CD4-positive, alpha-beta memory T cell (primary cell): Measurements from ENCODE around the gene IPO13. TPM values are rescaled to one million over a fixed set of nuclear protein-coding genes. Genes with fewer than 3 reads are reported as not detected.
A peak's percentile ranks its signal among the peaks of the same experiment; 100 is the strongest.

Experiments
- CTCF ChIA-PET: fragments of 350-600 bp; sonication (Branson Sonifier 250); formaldehyde crosslinking; loops from one replicate; lab custom pipeline; 2021; ENCODE audit warnings: inconsistent platforms; ENCODE audit not compliant: partially characterized antibody; lab: Charles Lee
- POLR2A ChIA-PET: fragments of 350-600 bp; sonication (Branson Sonifier 250); formaldehyde crosslinking; loops from one replicate; lab custom pipeline; 2021; ENCODE audit not compliant: partially characterized antibody; lab: Charles Lee
- DNase-seq, 5 donors: peaks; one replicate each; pipeline versions ENCODE4 v3.0.0 to v3.0.0-alpha.2; 2020 to 2022; ENCODE audit warnings: mixed read lengths in 1 of 5
- H3K27ac ChIP-seq: one replicate; pipeline ENCODE4 v1.7.0; 2013; ENCODE audit warnings: low read depth, low read length
- H3K27me3 ChIP-seq: 2 replicates; pipeline ENCODE4 v1.7.0; 2013; ENCODE audit warnings: mild to moderate bottlenecking, low read length, moderate library complexity; ENCODE audit not compliant: insufficient read depth
- H3K36me3 ChIP-seq: 2 replicates; pipeline ENCODE4 v1.7.0; 2013; ENCODE audit warnings: mild to moderate bottlenecking, low read length, moderate library complexity; ENCODE audit not compliant: insufficient read depth
- H3K4me1 ChIP-seq: 2 replicates; pipeline ENCODE4 v1.7.0; 2013; ENCODE audit warnings: mild to moderate bottlenecking, low read length, moderate library complexity; ENCODE audit not compliant: insufficient read depth
- H3K4me3 ChIP-seq, 2 donors: one replicate each; pipeline ENCODE4 v1.7.0; 2013; ENCODE audit warnings: low read length in 2 of 2, mild to moderate bottlenecking in 1 of 2
- H3K9me3 ChIP-seq, 2 donors: one replicate each; pipeline ENCODE4 v1.7.0; 2013; ENCODE audit warnings: low read length in 2 of 2, control low read depth in 1 of 2; ENCODE audit not compliant: control insufficient read depth in 1 of 2
- H3K27ac Mint-ChIP-seq, 7 donors: one replicate each; pipeline ENCODE4 v1.8.0; 2020 to 2021; ENCODE audit warnings: mixed read lengths in 7 of 7, mild to moderate bottlenecking in 6 of 7, inconsistent platforms in 3 of 7, moderate library complexity in 3 of 7
- H3K27me3 Mint-ChIP-seq, 2 donors: one replicate each; pipeline ENCODE4 v1.8.0; 2020 to 2021; ENCODE audit warnings: mixed read lengths in 2 of 2
- H3K36me3 Mint-ChIP-seq, 2 donors: one replicate each; pipeline ENCODE4 v1.8.0; 2020 to 2021; ENCODE audit warnings: mixed read lengths in 2 of 2, inconsistent platforms in 1 of 2, mild to moderate bottlenecking in 1 of 2
- H3K4me1 Mint-ChIP-seq, 4 donors: one replicate each; pipeline ENCODE4 v1.8.0; 2020 to 2021; ENCODE audit warnings: mixed read lengths in 4 of 4, mild to moderate bottlenecking in 1 of 4
- H3K4me3 Mint-ChIP-seq, 8 donors: one replicate each; pipeline ENCODE4 v1.8.0; 2020 to 2021; ENCODE audit warnings: mixed read lengths in 8 of 8, mild to moderate bottlenecking in 7 of 8, moderate library complexity in 6 of 8, inconsistent platforms in 3 of 8
- H3K9me3 Mint-ChIP-seq, 8 donors: one replicate each; pipeline ENCODE4 v1.8.0; 2020 to 2021; ENCODE audit warnings: mixed read lengths in 8 of 8, mild to moderate bottlenecking in 5 of 8, inconsistent platforms in 3 of 8, moderate library complexity in 1 of 8
- intact Hi-C: fragments of 100-400 bp; cut with micrococcal nuclease; formaldehyde crosslinking; loops from one replicate; pipeline ENCODE4 v1.15.1; 2023
- polyA plus RNA-seq, 2 donors: library from polyadenylated mRNA; unstranded; fragments of 300-500 nt; fragmentation: Illumina TruSeq; gene quantifications; one replicate each; pipeline ENCODE4 v1.2.3, GENCODE V29; 2021
- total RNA-seq, 2 experiments: library from RNA; stranded (reverse); gene quantifications; one replicate each; pipeline ENCODE4 v1.2.3, GENCODE V29; 2021

Gene IPO13
- total and polyA plus RNA-seq, 4 experiments from 2014 or later = 7.5 to 20.0 (median 17.7) TPM

- no peaks in the 10 kb centered on the region for H3K9me3 Mint-ChIP-seq
- H3K27me3 Mint-ChIP-seq = no peaks in the 10 kb centered on the region
- ChIA-PET POLR2A (no interaction called here), CTCF (no interaction called here)
- peaks cover 15% of the 10 kb centered on the region for H3K4me1 ChIP-seq
- H3K27ac ChIP-seq = no peak overlapping the region
- intact Hi-C loops = no loop called here
- peaks cover 11 to 12% of the 10 kb centered on the region in 2 donors for H3K36me3 Mint-ChIP-seq
- H3K36me3 ChIP-seq = no peaks in the 10 kb centered on the region
- H3K4me3 Mint-ChIP-seq = no peak overlapping the region
- H3K27ac Mint-ChIP-seq = peak overlapping the region in 1 of 7 donors; percentile 55
- H3K27me3 ChIP-seq = no peaks in the 10 kb centered on the region
- H3K4me3 ChIP-seq = no peak overlapping the region
- no peak for DNase-seq
- H3K9me3 ChIP-seq = no peaks in the 10 kb centered on the region
- peaks cover 19 to 54% (median 29%) of the 10 kb centered on the region in 4 donors for H3K4me1 Mint-ChIP-seq
Measured at GRCh38 chr1:43951021-43951985, 4.6 kb downstream of the IPO13 start.

- H3K4me1 Mint-ChIP-seq = peaks cover 15 to 39% (median 22%) of the 10 kb centered on the region in 4 donors
- H3K27ac ChIP-seq = no peak overlapping the region
- H3K9me3 ChIP-seq = no peaks in the 10 kb centered on the region
- intact Hi-C loops = no loop called here
- no peak overlapping the region for H3K4me3 ChIP-seq
- H3K27ac Mint-ChIP-seq = no peak overlapping the region
- no peaks in the 10 kb centered on the region for H3K36me3 ChIP-seq
- H3K27me3 ChIP-seq = no peaks in the 10 kb centered on the region
- H3K27me3 Mint-ChIP-seq = no peaks in the 10 kb centered on the region
- ChIA-PET CTCF (interaction anchor here (1.0 to 4.1 kb wide), 3 partner anchors 19 to 84 kb away, joined by 3 to 17 read pairs (median 4); partner anchors contain the start of gene ARTN), POLR2A (interaction anchor here (1.3 kb wide), 1 partner anchor 17 kb away, joined by 5 read pairs; the partner anchor contains the start of gene DPH2)
- DNase-seq = no peak
- peaks cover 18 to 20% of the 10 kb centered on the region in 2 donors for H3K36me3 Mint-ChIP-seq
- H3K9me3 Mint-ChIP-seq = no peaks in the 10 kb centered on the region
- H3K4me3 Mint-ChIP-seq = no peak overlapping the region
- H3K4me1 ChIP-seq = peaks cover 8% of the 10 kb centered on the region
Measured at GRCh38 chr1:43952731-43953346, 6.1 kb downstream of the IPO13 start.

- Histone ChIP-seq H3K4me1 (peaks cover 2% of the 10 kb centered on the region), H3K27me3 (no peaks in the 10 kb centered on the region), H3K27ac (no peak overlapping the region), H3K36me3 (no peaks in the 10 kb centered on the region), H3K9me3 (no peaks in the 10 kb centered on the region), H3K4me3 (no peak overlapping the region)
- no peaks in the 10 kb centered on the region for H3K9me3 Mint-ChIP-seq
- H3K27me3 Mint-ChIP-seq = no peaks in the 10 kb centered on the region
- H3K4me1 Mint-ChIP-seq = peaks cover 12 to 34% (median 18%) of the 10 kb centered on the region in 4 donors
- H3K27ac Mint-ChIP-seq = no peak overlapping the region
- intact Hi-C loops = no loop called here
- ChIA-PET CTCF (interaction anchor here (1.0 to 4.1 kb wide), 4 partner anchors 19 to 83 kb away, joined by 3 to 17 read pairs (median 8); partner anchors contain the start of gene ARTN), POLR2A (interaction anchor here (1.3 kb wide), 1 partner anchor 16 kb away, joined by 5 read pairs; the partner anchor contains the start of gene DPH2)
- DNase-seq = no peak
- H3K36me3 Mint-ChIP-seq = peaks cover 23 to 25% of the 10 kb centered on the region in 2 donors
- no peak overlapping the region for H3K4me3 Mint-ChIP-seq
Measured at GRCh38 chr1:43953361-43953760, 6.6 kb downstream of the IPO13 start.

GRCh38 chr1:43954036-43954435 lies 7.3 kb downstream of the IPO13 start:
- Mint-ChIP-seq H3K27me3 (no peaks in the 10 kb centered on the region), H3K4me3 (no peak overlapping the region), H3K9me3 (no peaks in the 10 kb centered on the region), H3K4me1 (peaks cover 9 to 27% (median 14%) of the 10 kb centered on the region in 4 donors), H3K27ac (no peak overlapping the region), H3K36me3 (peaks cover 29 to 32% of the 10 kb centered on the region in 2 donors)
- ChIA-PET CTCF (interaction anchor here (1.0 to 4.1 kb wide), 3 partner anchors 20 to 51 kb away, joined by 4 to 17 read pairs (median 11); partner anchors contain the start of gene ARTN), POLR2A (interaction anchor here (1.3 kb wide), 1 partner anchor 16 kb away, joined by 5 read pairs; the partner anchor contains the start of gene DPH2)
- no peaks in the 10 kb centered on the region for H3K27me3 ChIP-seq
- no peak overlapping the region for H3K4me3 ChIP-seq
- intact Hi-C loops = no loop called here
- H3K9me3 ChIP-seq = no peaks in the 10 kb centered on the region
- H3K27ac ChIP-seq = no peak overlapping the region
- H3K36me3 ChIP-seq = no peaks in the 10 kb centered on the region
- H3K4me1 ChIP-seq = no peaks in the 10 kb centered on the region
- no peak for DNase-seq

GRCh38 chr1:43956234-43956633 lies 9.5 kb downstream of the IPO13 start:
- Histone ChIP-seq H3K4me3 (no peak overlapping the region), H3K27ac (no peak overlapping the region), H3K4me1 (no peaks in the 10 kb centered on the region), H3K9me3 (no peaks in the 10 kb centered on the region), H3K36me3 (no peaks in the 10 kb centered on the region), H3K27me3 (no peaks in the 10 kb centered on the region)
- ChIA-PET CTCF (interaction anchor here (0.9 to 4.1 kb wide), 3 partner anchors 22 to 92 kb away, joined by 3 to 17 read pairs (median 11); partner anchors contain the start of gene ARTN), POLR2A (no interaction called here)
- H3K27me3 Mint-ChIP-seq = no peaks in the 10 kb centered on the region
- no peak overlapping the region for H3K27ac Mint-ChIP-seq
- no peaks in the 10 kb centered on the region for H3K9me3 Mint-ChIP-seq
- intact Hi-C loops = no loop called here
- H3K4me3 Mint-ChIP-seq = no peak overlapping the region
- peaks cover 23 to 28% of the 10 kb centered on the region in 2 donors for H3K36me3 Mint-ChIP-seq
- no peak for DNase-seq
- H3K4me1 Mint-ChIP-seq = peaks cover 2 to 9% (median 5%) of the 10 kb centered on the region in 4 donors

GRCh38 chr1:43957407-43958040 lies 10.8 kb downstream of the IPO13 start:
- Histone ChIP-seq H3K36me3 (no peaks in the 10 kb centered on the region), H3K9me3 (no peaks in the 10 kb centered on the region), H3K27me3 (no peaks in the 10 kb centered on the region), H3K4me1 (no peaks in the 10 kb centered on the region), H3K4me3 (no peak overlapping the region), H3K27ac (no peak overlapping the region)
- H3K27me3 Mint-ChIP-seq = no peaks in the 10 kb centered on the region
- DNase-seq = no peak
- ChIA-PET POLR2A (interaction anchor here (1.5 kb wide), 1 partner anchor 10 kb away, joined by 3 read pairs; the partner anchor contains the start of gene IPO13), CTCF (interaction anchor here (1.0 to 2.4 kb wide), 2 partner anchors 23 to 48 kb away, joined by 3 to 6 read pairs; no protein-coding TSS in a partner anchor)
- peaks cover 0 to 6% (median 3%) of the 10 kb centered on the region in 4 donors for H3K4me1 Mint-ChIP-seq
- H3K36me3 Mint-ChIP-seq = peaks cover 28 to 35% of the 10 kb centered on the region in 2 donors
- H3K4me3 Mint-ChIP-seq = no peak overlapping the region
- H3K27ac Mint-ChIP-seq = peak overlapping the region in 1 of 7 donors; percentile 30
- intact Hi-C loops = no loop called here
- H3K9me3 Mint-ChIP-seq = no peaks in the 10 kb centered on the region
